ENCODE data around the gene IBA57.
"Not testable (repeated sequence)": the region's sequence is repeated elsewhere in the genome, so short reads cannot be mapped to it uniquely, and the experiment has no call there.

Gene IBA57

DNA sequence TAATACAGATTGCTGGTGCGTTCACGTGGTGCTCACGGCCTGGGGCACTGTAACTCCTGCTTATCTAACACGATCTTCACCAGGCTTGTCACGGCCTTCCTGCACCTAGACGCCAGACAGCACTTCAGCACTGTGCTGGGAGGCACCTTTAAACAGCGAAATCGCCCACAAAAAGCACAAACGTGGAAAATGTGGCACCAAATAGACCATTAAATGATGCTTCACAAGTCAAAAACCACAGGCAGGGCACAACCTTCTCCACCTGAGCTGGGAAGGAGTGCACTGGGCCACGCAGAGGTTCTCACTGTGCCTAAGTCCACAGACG lies 20.0 kb downstream of the IBA57 start:
- DNase-seq (ENCODE audit: low read depth): no peak
- H3K4me3 ChIP-seq (ENCODE audit: control insufficient read depth, low read depth, low read length): no peak overlapping the region
- TF ChIP-seq, protein P1, sequence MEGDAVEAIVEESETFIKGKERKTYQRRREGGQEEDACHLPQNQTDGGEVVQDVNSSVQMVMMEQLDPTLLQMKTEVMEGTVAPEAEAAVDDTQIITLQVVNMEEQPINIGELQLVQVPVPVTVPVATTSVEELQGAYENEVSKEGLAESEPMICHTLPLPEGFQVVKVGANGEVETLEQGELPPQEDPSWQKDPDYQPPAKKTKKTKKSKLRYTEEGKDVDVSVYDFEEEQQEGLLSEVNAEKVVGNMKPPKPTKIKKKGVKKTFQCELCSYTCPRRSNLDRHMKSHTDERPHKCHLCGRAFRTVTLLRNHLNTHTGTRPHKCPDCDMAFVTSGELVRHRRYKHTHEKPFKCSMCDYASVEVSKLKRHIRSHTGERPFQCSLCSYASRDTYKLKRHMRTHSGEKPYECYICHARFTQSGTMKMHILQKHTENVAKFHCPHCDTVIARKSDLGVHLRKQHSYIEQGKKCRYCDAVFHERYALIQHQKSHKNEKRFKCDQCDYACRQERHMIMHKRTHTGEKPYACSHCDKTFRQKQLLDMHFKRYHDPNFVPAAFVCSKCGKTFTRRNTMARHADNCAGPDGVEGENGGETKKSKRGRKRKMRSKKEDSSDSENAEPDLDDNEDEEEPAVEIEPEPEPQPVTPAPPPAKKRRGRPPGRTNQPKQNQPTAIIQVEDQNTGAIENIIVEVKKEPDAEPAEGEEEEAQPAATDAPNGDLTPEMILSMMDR (IDR thresholded peaks at IDR 0.05; ENCODE audit: control insufficient read depth, insufficient read depth, low read depth, low read length, missing control alignments): no peak

DNA sequence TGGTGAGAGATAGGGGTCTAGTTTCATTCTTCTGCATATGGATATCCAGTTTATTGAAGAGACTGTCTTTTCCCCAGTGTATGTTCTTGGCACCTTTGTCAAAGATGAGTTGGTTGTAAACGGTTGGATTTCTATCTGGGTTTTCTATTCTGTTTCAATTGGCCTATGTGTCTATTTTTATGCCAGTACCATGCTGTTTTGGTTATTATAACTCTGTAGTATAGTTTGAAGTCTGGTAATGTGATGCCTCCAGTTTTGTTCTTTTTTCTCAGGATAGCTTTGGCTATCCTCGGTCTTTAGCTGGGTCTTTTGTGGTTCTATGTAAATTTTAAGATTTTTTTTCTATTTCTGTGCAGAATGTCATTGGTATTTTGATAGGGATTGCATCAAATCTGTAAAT lies 22.6 kb downstream of the IBA57 start:
- DNase-seq (ENCODE audit: low read depth); H3K4me3 ChIP-seq (ENCODE audit: control insufficient read depth, low read depth, low read length): not testable (repeated sequence)

DNA sequence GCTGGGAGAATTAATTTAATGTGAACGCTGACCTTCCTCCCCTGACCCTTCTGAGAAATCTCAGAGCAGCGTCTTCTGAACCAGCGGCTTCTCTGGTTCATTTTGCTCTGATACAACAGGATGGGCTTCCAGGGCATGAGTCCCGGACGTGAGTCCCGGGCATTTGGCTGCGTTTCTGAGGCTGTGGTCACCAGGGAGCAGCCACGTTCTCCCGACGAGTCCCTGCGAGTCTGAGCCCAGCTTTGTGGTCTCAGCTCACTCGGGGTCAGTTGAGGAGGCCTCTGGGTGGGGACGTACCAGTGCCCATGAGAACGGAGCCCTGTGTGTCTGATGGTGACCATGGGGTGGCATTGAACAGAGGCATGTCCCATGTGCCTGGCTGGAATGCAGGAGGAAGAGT lies 24.6 kb downstream of the IBA57 start:
- no peak overlapping the region for H3K4me3 ChIP-seq (ENCODE audit: control insufficient read depth, low read depth, low read length)
- no peak for DNase-seq (ENCODE audit: low read depth)
- TF ChIP-seq, protein P1 (IDR thresholded peaks at IDR 0.05; ENCODE audit: control insufficient read depth, insufficient read depth, low read depth, low read length, missing control alignments): no peak

DNA sequence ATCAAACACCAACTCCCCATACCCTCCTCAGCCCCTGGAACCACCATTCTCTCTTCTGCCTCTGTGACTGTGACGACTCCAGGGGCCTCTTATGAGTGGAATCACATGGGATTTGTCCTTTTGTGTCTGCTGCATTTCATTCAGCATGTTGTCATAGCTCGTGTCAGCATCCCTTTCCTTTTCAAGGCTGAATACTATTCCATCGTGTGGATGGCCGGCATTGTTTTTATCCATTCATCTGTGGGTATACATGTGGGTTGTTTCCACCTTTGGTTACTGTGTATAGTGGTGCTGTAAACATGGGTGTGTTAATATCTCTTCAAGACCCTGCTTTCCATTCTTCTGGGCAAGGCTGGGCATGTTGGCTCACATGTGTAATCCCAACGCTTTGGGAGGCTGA lies 25.2 kb downstream of the IBA57 start:
- TF ChIP-seq, protein P1 (IDR thresholded peaks at IDR 0.05; ENCODE audit: control insufficient read depth, insufficient read depth, low read depth, low read length, missing control alignments): no peak
- no peak for DNase-seq (ENCODE audit: low read depth)
- no peak overlapping the region for H3K4me3 ChIP-seq (ENCODE audit: control insufficient read depth, low read depth, low read length)

DNA sequence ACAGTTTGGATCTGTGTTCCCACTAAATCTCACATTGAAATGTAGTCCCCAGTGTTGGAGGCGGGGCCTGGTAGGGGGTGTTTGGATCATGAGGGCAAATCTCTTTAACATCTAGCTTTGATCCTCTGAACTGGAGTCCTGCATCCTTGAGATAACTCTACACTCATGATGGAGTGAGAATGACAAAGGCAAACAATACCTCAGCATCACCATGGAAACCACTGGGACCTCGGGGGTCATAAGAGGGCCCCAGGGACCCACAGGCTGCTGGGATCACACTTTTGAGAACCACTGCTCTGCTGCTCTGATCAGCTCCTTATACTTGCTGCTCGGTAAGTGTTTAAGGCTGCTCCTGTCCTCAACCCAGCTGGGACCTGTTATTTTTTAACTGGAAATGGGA lies 28.8 kb downstream of the IBA57 start:
- no peak overlapping the region for H3K4me3 ChIP-seq (ENCODE audit: control insufficient read depth, low read depth, low read length)
- DNase-seq (ENCODE audit: low read depth): no peak
- TF ChIP-seq, protein P1 (IDR thresholded peaks at IDR 0.05; ENCODE audit: control insufficient read depth, insufficient read depth, low read depth, low read length, missing control alignments): no peak

DNA sequence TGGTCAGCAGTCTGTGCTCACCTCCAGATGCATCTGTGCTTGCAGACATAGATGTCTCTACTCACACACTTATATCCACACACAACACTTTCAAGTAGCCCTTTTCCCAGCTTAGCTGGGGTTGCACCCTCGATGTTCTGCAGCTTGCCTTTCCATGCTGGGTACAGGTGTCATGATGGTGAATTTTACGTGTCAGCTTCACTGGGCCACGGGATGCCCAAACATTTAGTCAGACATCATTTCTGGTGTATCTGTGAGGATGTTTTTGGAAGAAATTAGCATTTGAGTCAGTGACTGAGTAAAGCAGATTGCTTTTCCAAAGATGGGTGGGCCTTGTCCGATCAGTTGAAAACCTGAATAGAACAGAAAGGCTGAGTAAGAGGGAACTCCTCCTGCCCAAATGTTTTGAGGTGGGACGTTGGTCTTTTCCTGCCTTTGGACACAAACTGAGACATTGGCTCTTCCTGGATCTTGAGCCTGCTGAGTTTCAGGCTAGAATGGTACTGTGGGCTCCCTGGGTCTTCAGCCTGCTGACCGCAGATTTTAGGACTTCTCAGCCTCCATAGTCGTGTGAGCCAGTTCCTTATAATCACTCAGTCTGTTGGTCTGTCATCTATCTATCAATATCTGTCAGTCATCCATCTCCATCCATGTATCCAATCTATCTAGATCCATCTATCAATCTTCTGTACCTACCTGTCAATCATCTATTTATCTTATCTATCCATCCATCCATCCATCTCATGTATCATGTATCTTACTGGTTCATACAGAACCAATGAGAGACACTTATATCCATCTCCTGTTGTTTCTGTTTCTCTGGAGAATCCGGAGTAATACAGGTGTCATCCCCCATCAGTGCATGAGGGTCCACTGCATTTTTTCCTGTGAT lies 29.6 kb downstream of the IBA57 start:
- H3K4me3 ChIP-seq (ENCODE audit: control insufficient read depth, low read depth, low read length): no peak overlapping the region

DNA sequence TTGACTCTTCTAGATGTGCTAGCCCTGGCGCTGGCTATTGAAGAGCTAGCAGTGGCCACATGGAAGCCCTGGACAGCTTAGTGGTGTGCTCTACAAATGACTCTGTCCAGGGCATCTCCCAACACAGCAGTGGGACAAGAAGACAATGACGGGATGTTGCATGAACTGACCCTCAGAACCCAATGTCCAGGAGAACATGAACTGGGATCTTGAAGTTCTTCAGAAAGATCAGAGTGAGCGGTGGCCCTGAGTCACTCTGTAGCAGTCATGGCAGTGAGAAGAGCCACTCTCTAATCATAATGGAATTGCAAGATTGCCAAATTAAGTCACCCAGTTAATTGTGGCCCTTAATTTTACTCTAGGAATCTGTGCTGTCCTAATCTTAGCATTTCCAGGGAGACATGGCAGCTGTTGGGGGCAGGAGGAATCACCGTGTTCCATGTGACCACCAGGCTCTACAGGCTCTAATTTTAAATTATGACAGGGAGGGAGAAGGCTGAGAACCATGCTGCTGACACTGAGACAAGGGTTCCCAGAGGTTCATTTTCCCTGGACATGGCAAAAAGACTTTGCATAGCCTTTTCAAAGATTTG lies 32.0 kb downstream of the IBA57 start:
- TF ChIP-seq, protein P1 (IDR thresholded peaks at IDR 0.05; ENCODE audit: control insufficient read depth, insufficient read depth, low read depth, low read length, missing control alignments): no peak
- H3K4me3 ChIP-seq (ENCODE audit: control insufficient read depth, low read depth, low read length): no peak overlapping the region

More for the DNA sequence above, 29.6 kb downstream of the IBA57 start:
- no peak for DNase-seq (ENCODE audit: low read depth)
- TF ChIP-seq, protein P1 (IDR thresholded peaks at IDR 0.05; ENCODE audit: control insufficient read depth, insufficient read depth, low read depth, low read length, missing control alignments): no peak

More for the DNA sequence above, 32.0 kb downstream of the IBA57 start:
- no peak for DNase-seq (ENCODE audit: low read depth)

Measured in AG09309 (cell line).